Measurements from ENCODE around the gene BTF3.

BTF3 gene

DNA sequence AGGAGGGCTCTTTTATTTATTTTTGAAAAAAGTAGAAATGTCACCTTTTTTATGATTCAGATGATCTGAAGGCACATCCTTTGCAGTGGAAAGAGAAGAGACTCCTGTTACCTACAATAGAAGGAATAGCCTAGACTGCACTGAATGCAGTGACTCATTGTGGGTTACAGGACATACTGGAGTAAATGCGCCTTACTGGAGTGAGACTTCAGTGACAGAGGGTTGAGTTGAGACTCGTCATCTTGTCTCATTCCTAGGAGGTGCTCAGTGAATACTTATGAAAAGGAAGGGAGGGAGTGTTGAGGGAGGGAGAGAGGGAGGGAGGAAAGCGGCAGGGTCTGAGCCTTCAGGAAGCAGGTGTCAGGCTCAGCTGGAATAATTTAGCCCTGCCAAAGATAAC is 42.0 kb downstream of the BTF3 start:
- TF ChIP-seq FOXM1 (IDR thresholded peaks at IDR 0.05; ENCODE audit: borderline replicate concordance, low read depth) = no peak

DNA sequence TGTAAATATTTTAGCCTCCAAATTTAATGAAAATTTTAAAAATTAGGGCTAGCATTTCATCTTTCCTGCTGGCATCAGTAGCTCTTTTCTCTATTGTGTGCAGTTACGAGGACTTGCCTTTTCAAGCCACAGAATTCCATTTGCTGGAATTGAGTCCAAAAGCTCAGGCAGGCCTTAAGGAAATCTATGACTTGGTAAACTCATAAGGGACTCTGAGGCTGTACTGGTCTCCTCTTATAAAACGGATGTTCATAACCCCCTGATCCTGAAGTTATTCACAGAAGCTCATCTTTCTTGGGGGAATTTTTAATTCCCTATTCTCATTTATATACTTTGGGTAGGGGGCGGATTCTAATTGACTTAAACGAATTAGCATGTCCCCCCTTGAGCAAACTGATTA is 43.8 kb downstream of the BTF3 start:
- TF ChIP-seq ZBTB7A (IDR thresholded peaks at IDR 0.05; ENCODE audit: low read depth) (no peak), YY1 (IDR thresholded peaks at IDR 0.05; ENCODE audit: low read depth) (no peak), EGR1 (IDR thresholded peaks at IDR 0.05) (no peak), TEAD4 (IDR thresholded peaks at IDR 0.05) (no peak), TAF1 (IDR thresholded peaks at IDR 0.05; ENCODE audit: low read depth) (no peak)
- TF ChIP-seq, protein P1, sequence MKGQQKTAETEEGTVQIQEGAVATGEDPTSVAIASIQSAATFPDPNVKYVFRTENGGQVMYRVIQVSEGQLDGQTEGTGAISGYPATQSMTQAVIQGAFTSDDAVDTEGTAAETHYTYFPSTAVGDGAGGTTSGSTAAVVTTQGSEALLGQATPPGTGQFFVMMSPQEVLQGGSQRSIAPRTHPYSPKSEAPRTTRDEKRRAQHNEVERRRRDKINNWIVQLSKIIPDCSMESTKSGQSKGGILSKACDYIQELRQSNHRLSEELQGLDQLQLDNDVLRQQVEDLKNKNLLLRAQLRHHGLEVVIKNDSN (IDR thresholded peaks at IDR 0.05) = no peak

DNA sequence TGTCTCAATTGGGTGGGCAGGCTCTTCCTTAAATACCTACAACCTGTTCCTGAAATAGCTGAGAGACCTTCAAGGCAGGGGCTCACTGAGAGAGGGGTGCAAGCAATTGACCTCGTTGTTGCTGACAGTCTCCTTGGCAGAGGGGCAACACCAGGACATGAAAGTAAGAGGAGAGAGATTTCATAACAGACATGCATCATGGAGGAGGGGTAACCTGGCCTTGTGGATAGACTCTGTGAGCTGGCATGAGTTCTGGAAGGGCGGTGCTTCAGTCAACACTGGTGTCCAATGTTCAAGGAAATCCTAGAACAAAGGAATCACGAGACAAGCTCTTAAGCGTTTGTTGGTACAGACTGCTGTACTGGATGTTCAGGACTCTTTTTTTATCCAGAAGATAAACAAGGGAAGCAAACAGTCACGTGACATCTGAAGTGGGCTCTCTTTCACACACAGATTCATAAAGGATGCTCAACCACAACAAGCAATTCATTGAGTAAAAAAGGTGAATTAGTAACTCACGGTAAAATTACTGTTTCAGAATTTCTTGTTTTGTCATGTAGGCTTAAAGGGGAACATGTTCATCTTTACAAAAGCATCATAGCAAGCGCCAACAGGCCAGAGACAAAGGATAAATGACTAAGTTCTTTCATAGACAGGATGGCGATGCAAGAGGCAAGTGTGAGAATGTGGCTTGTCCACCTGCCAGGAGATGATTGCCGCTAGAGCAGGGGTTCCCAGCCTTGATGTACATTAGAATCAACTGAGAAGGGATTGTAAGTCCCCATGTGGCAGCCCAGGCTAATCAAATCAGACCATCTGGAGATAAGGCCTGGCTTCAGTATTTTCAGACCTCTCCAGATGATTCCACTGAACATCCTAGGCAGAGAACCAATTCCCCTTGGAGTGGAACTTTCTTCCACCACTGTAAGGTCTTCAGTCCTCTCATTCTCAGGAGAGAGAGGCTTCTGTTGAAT is 46.5 kb downstream of the BTF3 start:
- TF ChIP-seq, protein P1 (IDR thresholded peaks at IDR 0.05) = peak; percentile 51; the same call in 1 of the 2 replicates
- TF ChIP-seq EGR1 (IDR thresholded peaks at IDR 0.05) = no peak

DNA sequence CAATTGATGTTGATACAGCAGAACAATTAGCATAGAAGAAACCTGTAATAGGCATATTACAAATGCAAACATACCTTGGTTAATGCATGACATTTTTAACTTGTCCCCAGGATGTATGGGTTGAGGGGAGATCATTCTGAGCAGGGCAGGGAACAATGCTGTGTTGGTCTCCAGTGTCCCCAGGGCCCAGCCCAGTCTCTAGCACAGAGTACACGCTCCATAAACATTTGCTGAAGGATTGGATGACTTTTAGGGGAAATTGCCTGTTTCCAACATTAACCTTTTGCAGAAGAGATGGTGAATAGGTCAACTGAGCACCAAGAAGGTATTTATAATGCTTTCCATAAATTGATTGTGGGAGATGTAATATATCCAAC is 47.1 kb downstream of the BTF3 start:
- TF ChIP-seq TCF12 (IDR thresholded peaks at IDR 0.05; ENCODE audit: low read depth) = no peak
- TF ChIP-seq FOXM1 (IDR thresholded peaks at IDR 0.05; ENCODE audit: borderline replicate concordance, low read depth) = no peak
- TF ChIP-seq, protein P2, sequence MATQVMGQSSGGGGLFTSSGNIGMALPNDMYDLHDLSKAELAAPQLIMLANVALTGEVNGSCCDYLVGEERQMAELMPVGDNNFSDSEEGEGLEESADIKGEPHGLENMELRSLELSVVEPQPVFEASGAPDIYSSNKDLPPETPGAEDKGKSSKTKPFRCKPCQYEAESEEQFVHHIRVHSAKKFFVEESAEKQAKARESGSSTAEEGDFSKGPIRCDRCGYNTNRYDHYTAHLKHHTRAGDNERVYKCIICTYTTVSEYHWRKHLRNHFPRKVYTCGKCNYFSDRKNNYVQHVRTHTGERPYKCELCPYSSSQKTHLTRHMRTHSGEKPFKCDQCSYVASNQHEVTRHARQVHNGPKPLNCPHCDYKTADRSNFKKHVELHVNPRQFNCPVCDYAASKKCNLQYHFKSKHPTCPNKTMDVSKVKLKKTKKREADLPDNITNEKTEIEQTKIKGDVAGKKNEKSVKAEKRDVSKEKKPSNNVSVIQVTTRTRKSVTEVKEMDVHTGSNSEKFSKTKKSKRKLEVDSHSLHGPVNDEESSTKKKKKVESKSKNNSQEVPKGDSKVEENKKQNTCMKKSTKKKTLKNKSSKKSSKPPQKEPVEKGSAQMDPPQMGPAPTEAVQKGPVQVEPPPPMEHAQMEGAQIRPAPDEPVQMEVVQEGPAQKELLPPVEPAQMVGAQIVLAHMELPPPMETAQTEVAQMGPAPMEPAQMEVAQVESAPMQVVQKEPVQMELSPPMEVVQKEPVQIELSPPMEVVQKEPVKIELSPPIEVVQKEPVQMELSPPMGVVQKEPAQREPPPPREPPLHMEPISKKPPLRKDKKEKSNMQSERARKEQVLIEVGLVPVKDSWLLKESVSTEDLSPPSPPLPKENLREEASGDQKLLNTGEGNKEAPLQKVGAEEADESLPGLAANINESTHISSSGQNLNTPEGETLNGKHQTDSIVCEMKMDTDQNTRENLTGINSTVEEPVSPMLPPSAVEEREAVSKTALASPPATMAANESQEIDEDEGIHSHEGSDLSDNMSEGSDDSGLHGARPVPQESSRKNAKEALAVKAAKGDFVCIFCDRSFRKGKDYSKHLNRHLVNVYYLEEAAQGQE (IDR thresholded peaks at IDR 0.05; ENCODE audit: low read depth) = no peak
- TF ChIP-seq YY1 (IDR thresholded peaks at IDR 0.05; ENCODE audit: low read depth) = no peak

DNA sequence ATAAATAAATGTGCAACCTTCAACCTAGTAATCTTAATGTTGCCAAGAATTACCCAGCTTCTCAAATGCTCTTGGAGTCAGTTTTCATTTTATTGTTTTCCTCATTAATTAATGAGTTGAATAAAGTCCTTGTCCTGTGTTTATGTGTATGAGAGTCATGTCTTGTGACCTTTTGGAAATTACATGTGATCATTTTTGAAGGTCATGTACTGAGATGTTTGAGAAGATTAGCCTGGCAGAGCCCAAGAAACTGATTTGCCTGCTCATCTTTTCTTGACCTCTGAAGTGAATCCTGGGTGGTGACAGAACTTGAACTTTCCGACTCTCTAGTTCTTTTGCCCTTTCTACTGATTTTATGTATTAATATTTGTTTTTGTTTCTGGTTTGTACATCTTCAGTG is 51.8 kb downstream of the BTF3 start:
- TF ChIP-seq, protein P3, sequence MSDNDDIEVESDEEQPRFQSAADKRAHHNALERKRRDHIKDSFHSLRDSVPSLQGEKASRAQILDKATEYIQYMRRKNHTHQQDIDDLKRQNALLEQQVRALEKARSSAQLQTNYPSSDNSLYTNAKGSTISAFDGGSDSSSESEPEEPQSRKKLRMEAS (IDR thresholded peaks at IDR 0.05) = no peak
- no peak for TF ChIP-seq ZBTB7A (IDR thresholded peaks at IDR 0.05; ENCODE audit: low read depth)
- TF ChIP-seq RAD21 (IDR thresholded peaks at IDR 0.05; ENCODE audit: low read depth) = no peak
- no peak for TF ChIP-seq YY1 (IDR thresholded peaks at IDR 0.05; ENCODE audit: low read depth)
- TF ChIP-seq TEAD4 (IDR thresholded peaks at IDR 0.05) = no peak
- TF ChIP-seq, protein P2 (IDR thresholded peaks at IDR 0.05; ENCODE audit: low read depth) = no peak
- no peak for TF ChIP-seq EGR1 (IDR thresholded peaks at IDR 0.05)
- no peak for TF ChIP-seq EP300 (IDR thresholded peaks at IDR 0.05; ENCODE audit: borderline replicate concordance)
- no peak for TF ChIP-seq FOXM1 (IDR thresholded peaks at IDR 0.05; ENCODE audit: borderline replicate concordance, low read depth)
- TF ChIP-seq CEBPB (IDR thresholded peaks at IDR 0.05) = no peak
- TF ChIP-seq, protein P1 (IDR thresholded peaks at IDR 0.05) = no peak
- no peak for TF ChIP-seq NFIC (IDR thresholded peaks at IDR 0.05)
- no peak for TF ChIP-seq TAF1 (IDR thresholded peaks at IDR 0.05; ENCODE audit: low read depth)
- no peak for TF ChIP-seq CREB1 (IDR thresholded peaks at IDR 0.05; ENCODE audit: low read depth)

DNA sequence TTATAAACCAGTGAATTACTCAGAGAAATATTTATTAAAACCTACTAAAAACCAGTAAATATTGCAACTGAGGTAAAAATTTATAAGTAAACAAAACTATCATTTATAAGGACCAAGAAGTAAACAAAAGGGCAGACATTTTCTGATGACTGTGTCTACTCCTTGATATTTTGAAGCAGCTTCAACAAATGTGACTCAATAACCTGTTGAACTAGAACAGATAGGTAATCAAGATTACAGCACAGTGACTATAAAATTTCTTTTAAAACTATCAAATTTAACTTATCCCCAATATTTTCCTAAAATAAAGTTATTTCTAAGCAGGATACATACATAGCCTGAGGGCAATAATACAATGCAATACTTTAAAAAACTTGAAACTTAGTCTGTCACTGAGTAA is 54.4 kb downstream of the BTF3 start:
- TF ChIP-seq EP300 (IDR thresholded peaks at IDR 0.05; ENCODE audit: borderline replicate concordance) (no peak), CREB1 (IDR thresholded peaks at IDR 0.05; ENCODE audit: low read depth) (no peak), FOXM1 (IDR thresholded peaks at IDR 0.05; ENCODE audit: borderline replicate concordance, low read depth) (no peak), TAF1 (IDR thresholded peaks at IDR 0.05; ENCODE audit: low read depth) (no peak), CEBPB (IDR thresholded peaks at IDR 0.05) (no peak), NFIC (IDR thresholded peaks at IDR 0.05) (no peak), YY1 (IDR thresholded peaks at IDR 0.05; ENCODE audit: low read depth) (no peak), ZBTB7A (IDR thresholded peaks at IDR 0.05; ENCODE audit: low read depth) (no peak), EGR1 (IDR thresholded peaks at IDR 0.05) (no peak), TCF12 (IDR thresholded peaks at IDR 0.05; ENCODE audit: low read depth) (no peak), TEAD4 (IDR thresholded peaks at IDR 0.05) (no peak), RAD21 (IDR thresholded peaks at IDR 0.05; ENCODE audit: low read depth) (no peak)
- TF ChIP-seq, protein P3 (IDR thresholded peaks at IDR 0.05) = no peak
- TF ChIP-seq, protein P2 (IDR thresholded peaks at IDR 0.05; ENCODE audit: low read depth) = no peak
- TF ChIP-seq, protein P1 (IDR thresholded peaks at IDR 0.05) = no peak

Data from Ishikawa (cell line).